GM13977 (cell line): Measurements from ENCODE around the gene TXNL1.
A peak's percentile ranks its signal among the peaks of the same experiment; 100 is the strongest.

Experiments used
- DNase-seq: peaks from one replicate; pipeline ENCODE4 v3.0.0; 2012; ENCODE audit warnings: low spot score
- in situ Hi-C: fragments of 300-500 bp; cut with MboI; formaldehyde crosslinking; loops from one replicate; pipeline ENCODE4 v1.12.0; 2022; ENCODE audit warnings: low sequenced_read_pairs, low pct_unique_long_range_greater_than_20kb, mixed read lengths, inconsistent platforms; ENCODE audit not compliant: unreplicated experiment
- TF ChIP-seq, protein P1 (sequence below): IDR thresholded peaks from 2 replicates; pipeline ENCODE4 v1.5.1; 2012; ENCODE audit warnings: mild to moderate bottlenecking, control low read depth; ENCODE audit not compliant: insufficient read depth; ENCODE audit errors: extremely low read depth, missing control alignments

Gene TXNL1

DNA sequence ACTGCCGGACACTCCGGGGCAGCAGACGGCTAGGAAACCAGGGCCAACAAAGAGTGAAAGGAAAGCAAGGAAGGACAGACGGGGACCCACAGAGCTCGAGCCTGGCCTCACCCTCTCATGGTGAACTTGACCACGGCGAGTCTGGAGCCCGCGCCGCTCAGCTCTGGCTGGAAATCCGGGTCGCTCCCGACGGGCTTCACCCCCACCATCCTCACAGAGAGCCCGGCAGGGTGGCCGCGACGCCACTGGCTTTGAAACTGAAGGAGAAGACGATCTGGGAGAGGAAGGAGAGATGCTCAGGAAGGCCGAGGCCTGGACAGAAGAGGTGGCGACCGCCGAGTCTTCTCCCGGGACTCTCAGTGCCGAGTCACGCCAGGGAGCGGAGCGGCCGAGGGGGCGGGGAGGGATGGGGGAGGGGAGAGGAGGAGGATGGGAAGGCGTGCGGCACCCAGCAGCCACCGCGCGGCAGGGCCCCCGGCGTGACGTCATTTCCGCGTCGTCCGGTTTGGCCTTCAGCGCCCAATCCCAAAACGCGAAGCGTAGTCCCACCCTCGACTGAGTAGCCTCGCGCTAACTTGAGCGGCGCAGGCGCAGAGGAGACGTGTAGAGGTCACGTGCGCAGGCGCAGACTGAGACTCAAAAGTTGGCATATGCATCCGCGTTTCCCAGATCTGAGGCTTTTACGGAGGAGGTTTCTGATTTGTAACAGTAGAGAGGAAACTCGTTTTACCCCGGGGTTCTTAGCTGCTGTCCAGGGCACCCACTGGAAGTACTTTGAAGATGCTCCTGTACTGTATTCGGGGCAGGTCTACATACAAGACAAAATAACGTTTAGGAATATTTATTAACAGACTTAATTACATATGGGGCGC, at the start of gene TXNL1:
TXNL1 (minus strand) TSS at position 361 of the 872 bp plus-strand sequence; CDS start at position 209, 152 bp downstream.
- in situ Hi-C loops: no loop called here
- TF ChIP-seq, protein P1, sequence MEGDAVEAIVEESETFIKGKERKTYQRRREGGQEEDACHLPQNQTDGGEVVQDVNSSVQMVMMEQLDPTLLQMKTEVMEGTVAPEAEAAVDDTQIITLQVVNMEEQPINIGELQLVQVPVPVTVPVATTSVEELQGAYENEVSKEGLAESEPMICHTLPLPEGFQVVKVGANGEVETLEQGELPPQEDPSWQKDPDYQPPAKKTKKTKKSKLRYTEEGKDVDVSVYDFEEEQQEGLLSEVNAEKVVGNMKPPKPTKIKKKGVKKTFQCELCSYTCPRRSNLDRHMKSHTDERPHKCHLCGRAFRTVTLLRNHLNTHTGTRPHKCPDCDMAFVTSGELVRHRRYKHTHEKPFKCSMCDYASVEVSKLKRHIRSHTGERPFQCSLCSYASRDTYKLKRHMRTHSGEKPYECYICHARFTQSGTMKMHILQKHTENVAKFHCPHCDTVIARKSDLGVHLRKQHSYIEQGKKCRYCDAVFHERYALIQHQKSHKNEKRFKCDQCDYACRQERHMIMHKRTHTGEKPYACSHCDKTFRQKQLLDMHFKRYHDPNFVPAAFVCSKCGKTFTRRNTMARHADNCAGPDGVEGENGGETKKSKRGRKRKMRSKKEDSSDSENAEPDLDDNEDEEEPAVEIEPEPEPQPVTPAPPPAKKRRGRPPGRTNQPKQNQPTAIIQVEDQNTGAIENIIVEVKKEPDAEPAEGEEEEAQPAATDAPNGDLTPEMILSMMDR: no peak
- peak; percentile 92 for DNase-seq

DNA sequence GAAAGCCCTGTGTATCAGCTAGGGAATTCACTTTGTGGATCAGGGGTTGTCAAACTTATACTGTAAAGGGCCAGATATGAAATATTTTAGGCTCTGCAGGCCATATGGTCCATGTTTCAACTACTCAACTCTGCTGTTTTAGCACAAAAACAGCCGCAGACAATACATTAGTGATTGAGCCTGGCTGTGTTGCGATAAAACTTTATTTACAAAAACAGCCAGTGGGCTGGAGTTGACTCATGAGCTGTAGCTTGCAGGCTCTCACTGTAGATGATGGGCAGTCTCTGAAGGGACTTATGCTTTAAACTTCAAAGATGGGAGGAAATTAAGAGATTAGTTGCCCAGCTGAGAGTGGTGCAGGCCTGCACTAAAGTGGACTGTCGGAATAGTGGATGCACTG, 45.9 kb upstream of the TXNL1 start:
- in situ Hi-C loops: no loop called here
- DNase-seq: no peak
- TF ChIP-seq, protein P1: no peak

DNA sequence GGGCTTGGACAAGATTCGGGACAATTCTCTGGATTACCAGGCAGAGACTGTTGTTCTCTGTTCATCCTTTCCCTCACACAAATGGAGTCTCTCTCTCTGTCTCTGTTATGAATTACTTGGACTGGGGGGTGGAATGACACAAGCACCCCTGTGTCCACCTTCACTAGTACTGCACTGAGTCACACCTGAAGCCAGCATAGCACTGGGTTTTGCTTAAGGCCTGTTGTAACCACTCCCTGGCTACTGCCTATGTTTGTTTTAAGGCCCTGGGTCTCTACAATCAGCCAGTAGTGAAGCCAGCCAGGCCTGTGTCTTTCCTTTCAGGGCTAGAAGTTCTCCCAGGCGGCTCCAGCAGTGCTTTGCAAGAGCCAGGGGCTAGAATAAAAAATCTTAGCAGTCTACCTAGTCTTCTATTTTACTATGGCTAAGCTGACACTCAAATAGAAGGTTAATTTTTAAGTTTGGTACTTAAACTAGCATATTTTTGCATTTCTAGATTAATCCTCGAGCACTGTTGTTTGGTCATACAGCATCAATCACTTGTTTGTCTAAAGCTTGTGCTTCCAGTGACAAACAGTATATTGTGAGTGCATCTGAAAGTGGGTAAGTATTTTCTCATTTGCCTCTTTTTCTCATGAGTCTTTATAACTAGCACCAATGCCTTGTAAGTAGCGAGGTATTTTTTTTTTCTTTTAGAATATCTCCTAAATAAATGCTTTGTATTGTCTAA, 40.6 kb upstream of the TXNL1 start:
- TF ChIP-seq, protein P1: no peak
- in situ Hi-C loops: no loop called here
- no peak for DNase-seq

DNA sequence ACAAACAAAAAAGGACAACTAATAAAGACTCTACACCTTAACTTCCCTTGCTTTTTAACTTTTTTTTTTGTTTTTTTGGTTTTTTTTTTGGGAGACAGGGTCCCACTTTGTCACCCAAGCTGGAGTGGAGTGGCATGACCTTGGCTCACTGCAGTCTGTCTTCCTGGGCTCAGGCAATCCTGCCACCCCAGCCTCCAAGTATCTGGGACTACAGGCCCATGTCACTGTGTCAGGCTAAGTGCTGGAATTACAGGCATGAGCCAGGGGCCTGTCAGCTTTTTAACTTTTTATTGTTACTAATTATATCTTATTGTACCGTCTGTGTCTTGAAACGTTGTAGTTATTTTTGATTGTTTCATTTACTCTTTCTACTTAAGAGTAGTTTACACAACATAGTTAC, 38.2 kb upstream of the TXNL1 start:
- in situ Hi-C loops: no loop called here
- TF ChIP-seq, protein P1: no peak
- DNase-seq: no peak

DNA sequence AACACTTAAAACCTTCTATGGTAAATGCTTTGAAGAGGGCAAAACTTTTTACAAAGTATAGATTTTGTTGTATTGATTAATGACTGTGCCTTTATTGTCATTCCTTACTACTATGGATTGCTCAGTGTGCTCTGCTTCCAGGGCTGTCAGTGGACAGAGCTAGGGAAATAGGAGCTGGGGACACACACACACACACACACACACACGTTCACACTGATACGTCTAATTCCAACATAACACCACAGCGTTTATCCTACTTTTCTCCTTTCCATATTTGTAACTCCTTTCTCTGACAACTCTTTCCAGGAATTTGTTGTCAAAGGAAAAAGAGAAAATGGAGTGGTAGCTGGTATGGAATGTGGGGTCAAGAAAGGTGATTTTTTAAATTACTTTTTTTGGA, 34.6 kb upstream of the TXNL1 start:
- TF ChIP-seq, protein P1: no peak
- no peak for DNase-seq
- in situ Hi-C loops: no loop called here

DNA sequence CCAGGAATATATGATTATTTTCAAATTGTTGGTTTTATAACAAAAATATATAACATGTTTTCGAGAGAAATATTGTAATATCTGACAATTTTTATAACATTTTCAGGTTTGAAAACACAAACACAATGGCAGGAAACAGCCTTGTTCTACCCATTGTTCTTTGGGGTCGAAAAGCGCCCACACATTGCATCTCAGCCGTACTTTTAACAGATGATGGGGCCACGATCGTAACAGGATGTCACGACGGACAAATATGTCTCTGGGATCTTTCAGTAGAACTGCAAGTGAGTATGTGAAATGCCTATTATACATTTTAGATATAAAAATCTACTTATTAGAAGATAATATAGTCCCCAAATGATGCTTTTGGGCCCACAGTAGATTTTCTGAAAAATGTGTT, 34.0 kb upstream of the TXNL1 start:
- in situ Hi-C loops: no loop called here
- TF ChIP-seq, protein P1: no peak
- DNase-seq: no peak
